Ovary (tissue), 9 donors: Measurements from ENCODE around the gene RIMS1. TPM values are rescaled to one million over a fixed set of nuclear protein-coding genes. Genes with fewer than 3 reads are reported as not detected.

Experiments used
- DNase-seq, 5 donors: peaks; one replicate each; pipeline ENCODE4 v3.0.0-alpha.2; 2019 to 2020
- H3K27ac ChIP-seq, 2 donors: fragments of 200-600 bp; one replicate each; pipeline versions ENCODE4 v1.5.1 to v1.8.0; 2019 to 2022
- H3K27me3 ChIP-seq: fragments of 200-600 bp; one replicate; pipeline ENCODE4 v1.8.0; 2022
- H3K36me3 ChIP-seq: fragments of 200-600 bp; sonication (generic); one replicate; pipeline ENCODE4 v1.5.1; 2019
- H3K4me1 ChIP-seq: one replicate; pipeline ENCODE4 v1.8.1; 2013; ENCODE audit warnings: mild to moderate bottlenecking, moderate library complexity; ENCODE audit not compliant: insufficient read depth
- H3K4me3 ChIP-seq: fragments of 200-600 bp; sonication (generic); one replicate; pipeline ENCODE4 v1.5.1; 2017
- H3K9me3 ChIP-seq, 2 donors: fragments of 200-600 bp in 1 of 2; sonication (generic) in 1 of 2; one replicate each; pipeline versions ENCODE4 v1.5.1 to v1.8.1; 2013 to 2019; ENCODE audit warnings: mild to moderate bottlenecking in 1 of 2, moderate library complexity in 1 of 2
- EP300 ChIP-seq: sonication (generic); formaldehyde crosslinking; IDR thresholded peaks from one replicate; pipeline ENCODE4 v1.6.1; 2017; ENCODE audit warnings: antibody characterized with exemption
- POLR2A ChIP-seq: fragments of 450-650 bp; IDR thresholded peaks from one replicate; pipeline ENCODE4 v1.6.1; 2017; ENCODE audit warnings: antibody characterized with exemption, mild to moderate bottlenecking, moderate library complexity
- WGBS, 3 donors: extraction: QIAGEN DNeasy Blood & Tissue Kit in 1 of 3; methylation state at CpG; one replicate each; pipeline versions ENCODE4 v1.1.5 to v1.1.7; 2013 to 2017; 5-methylcytosine and 5-hydroxymethylcytosine counted together
- intact Hi-C, 4 donors: fragments of 100-400 bp; cut with DNase I; formaldehyde crosslinking; loops; one replicate each; pipeline versions ENCODE4 v1.11.0 to v1.15.1; 2022 to 2023
- polyA plus RNA-seq, 2 donors: library from polyadenylated mRNA; stranded (reverse); fragments of 200-250 nt in 1 of 2; fragments of 350-450 nt in 1 of 2; fragmentation: Illumina TruSeq in 1 of 2; extraction: RNeasy Lipid Tissue Mini Kit (QIAGEN cat#74804) in 1 of 2; gene quantifications; one replicate each; pipeline ENCODE4 v1.2.3, GENCODE V29; 2013 to 2014
- total RNA-seq, 7 donors: library from RNA; depleted of rRNA in 2 of 7; stranded (reverse); fragments of >200 nt in 2 of 7; fragmentation: NEBNext Ultra II Directional in 3 of 7; extraction: Animal tissue kit (Norgen Biotek cat#: 25700) in 3 of 7; gene quantifications; one replicate each; pipeline versions ENCODE4 v1.1.0 to v1.2.4, GENCODE V29; 2016 to 2023
- TF ChIP-seq, protein P1 (sequence below), 3 donors: fragments of 450-650 bp in 2 of 3; fragments of 200-600 bp in 1 of 3; IDR thresholded peaks; one replicate each; pipeline versions ENCODE4 v1.5.1 to v1.8.0; 2016 to 2022; ENCODE audit warnings: antibody characterized with exemption in 3 of 3, mild to moderate bottlenecking in 1 of 3
- donor health status: DM: no; HTN: no; CAD: no; lungs with moderate emphysema.
- donor health status: DM: no; HTN: no; CAD: no.
- donor health status: Bipolar disorder and iron deficiency.
- donor health status: DM: yes; HTN: yes; CAD: no.
- donor health status: DM: no; HTN: no; CAD: no.
- donor health status: DM: yes; HTN: yes; CAD: no.

RIMS1 gene
- total and polyA plus RNA-seq, 9 donors: 0.20 to 1.3 (median 0.33) TPM; not detected in 1

DNA sequence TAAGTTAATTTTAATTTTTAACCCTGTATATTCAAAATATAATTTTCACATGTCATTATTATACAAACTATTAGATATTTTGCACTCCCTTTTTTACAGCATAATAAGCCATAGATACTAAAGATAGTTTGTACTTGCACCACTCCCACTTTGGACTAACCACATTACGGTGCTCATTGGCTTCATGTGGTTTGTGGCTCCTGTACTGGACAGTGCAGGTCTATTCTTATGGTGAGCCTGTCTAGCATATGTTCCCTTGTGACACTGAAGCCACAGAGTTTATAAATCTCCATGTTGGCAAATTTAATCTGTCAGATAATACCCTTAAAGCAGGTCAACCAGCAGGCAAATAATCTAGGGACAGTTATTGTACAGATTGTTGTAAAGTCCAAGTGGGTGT is 381.1 kb downstream of the RIMS1 start:
- Histone ChIP-seq H3K27me3 (no peaks in the 10 kb centered on the region), H3K9me3 (no peaks in the 10 kb centered on the region), H3K4me1 (no peaks in the 10 kb centered on the region), H3K27ac (no peak overlapping the region), H3K4me3 (no peak overlapping the region), H3K36me3 (no peaks in the 10 kb centered on the region)
- DNase-seq: no peak
- no peak for TF ChIP-seq EP300
- TF ChIP-seq, protein P1, sequence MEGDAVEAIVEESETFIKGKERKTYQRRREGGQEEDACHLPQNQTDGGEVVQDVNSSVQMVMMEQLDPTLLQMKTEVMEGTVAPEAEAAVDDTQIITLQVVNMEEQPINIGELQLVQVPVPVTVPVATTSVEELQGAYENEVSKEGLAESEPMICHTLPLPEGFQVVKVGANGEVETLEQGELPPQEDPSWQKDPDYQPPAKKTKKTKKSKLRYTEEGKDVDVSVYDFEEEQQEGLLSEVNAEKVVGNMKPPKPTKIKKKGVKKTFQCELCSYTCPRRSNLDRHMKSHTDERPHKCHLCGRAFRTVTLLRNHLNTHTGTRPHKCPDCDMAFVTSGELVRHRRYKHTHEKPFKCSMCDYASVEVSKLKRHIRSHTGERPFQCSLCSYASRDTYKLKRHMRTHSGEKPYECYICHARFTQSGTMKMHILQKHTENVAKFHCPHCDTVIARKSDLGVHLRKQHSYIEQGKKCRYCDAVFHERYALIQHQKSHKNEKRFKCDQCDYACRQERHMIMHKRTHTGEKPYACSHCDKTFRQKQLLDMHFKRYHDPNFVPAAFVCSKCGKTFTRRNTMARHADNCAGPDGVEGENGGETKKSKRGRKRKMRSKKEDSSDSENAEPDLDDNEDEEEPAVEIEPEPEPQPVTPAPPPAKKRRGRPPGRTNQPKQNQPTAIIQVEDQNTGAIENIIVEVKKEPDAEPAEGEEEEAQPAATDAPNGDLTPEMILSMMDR (IDR thresholded peaks at IDR 0.05): no peak
- intact Hi-C loops: no loop called here
- WGBS, 3 donors: 85 to 97% (median 97%) methylated on average over 1 of the region's 1 CpG

DNA sequence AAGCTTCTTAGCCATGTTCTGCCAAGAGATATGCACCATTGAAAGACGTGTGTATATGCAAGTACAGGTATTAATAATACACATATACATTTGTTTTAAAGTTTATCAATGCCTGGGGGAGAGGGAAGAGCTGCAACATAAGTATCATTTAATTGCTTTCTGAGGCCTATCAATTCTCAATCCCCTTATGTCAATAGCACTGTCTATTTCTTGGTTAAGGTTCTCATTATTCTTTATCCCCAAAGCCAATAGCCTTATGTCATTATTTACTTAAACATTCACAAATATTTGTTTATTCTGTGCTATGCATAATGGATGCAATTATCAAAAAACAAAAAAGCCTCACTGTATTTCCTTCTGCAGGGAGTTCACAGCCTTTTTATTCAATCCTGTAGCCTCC is 385.2 kb downstream of the RIMS1 start:
- intact Hi-C loops: no loop called here
- 67 to 94% (median 91%) methylated on average over 1 of the region's 1 CpG for WGBS, 3 donors

DNA sequence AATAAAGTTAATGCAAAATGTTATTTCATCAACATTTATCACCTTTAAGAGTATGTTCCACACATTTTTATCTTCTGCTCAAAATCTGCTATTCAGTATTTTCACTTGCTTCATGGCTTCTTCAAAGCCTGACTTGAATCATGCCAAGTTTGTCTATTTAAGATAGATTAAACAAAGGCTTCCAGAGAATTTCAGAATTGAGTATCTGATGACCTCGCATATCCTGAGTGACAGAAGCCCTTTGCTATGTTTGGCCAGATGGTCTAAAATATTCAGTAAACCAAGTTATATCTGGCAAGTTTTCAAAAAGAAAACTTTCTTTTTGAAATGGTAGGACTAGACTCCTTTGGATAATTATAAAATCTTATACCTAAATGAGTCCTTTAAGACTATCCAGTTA is 386.6 kb downstream of the RIMS1 start:
- Histone ChIP-seq H3K4me3 (no peak overlapping the region), H3K36me3 (no peaks in the 10 kb centered on the region), H3K4me1 (no peaks in the 10 kb centered on the region), H3K9me3 (no peaks in the 10 kb centered on the region), H3K27ac (no peak overlapping the region), H3K27me3 (no peaks in the 10 kb centered on the region)
- DNase-seq: no peak
- TF ChIP-seq EP300: no peak
- no peak for TF ChIP-seq POLR2A
- TF ChIP-seq, protein P1 (IDR thresholded peaks at IDR 0.05): no peak
- 74 to 86% (median 75%) methylated on average over 1 of the region's 1 CpG for WGBS, 3 donors
- intact Hi-C loops: no loop called here

More for the DNA sequence above, 385.2 kb downstream of the RIMS1 start:
- Histone ChIP-seq H3K4me3 (no peak overlapping the region), H3K27me3 (no peaks in the 10 kb centered on the region), H3K27ac (no peak overlapping the region), H3K4me1 (no peaks in the 10 kb centered on the region), H3K36me3 (no peaks in the 10 kb centered on the region), H3K9me3 (no peaks in the 10 kb centered on the region)
- TF ChIP-seq, protein P1 (IDR thresholded peaks at IDR 0.05): no peak
- DNase-seq: no peak

DNA sequence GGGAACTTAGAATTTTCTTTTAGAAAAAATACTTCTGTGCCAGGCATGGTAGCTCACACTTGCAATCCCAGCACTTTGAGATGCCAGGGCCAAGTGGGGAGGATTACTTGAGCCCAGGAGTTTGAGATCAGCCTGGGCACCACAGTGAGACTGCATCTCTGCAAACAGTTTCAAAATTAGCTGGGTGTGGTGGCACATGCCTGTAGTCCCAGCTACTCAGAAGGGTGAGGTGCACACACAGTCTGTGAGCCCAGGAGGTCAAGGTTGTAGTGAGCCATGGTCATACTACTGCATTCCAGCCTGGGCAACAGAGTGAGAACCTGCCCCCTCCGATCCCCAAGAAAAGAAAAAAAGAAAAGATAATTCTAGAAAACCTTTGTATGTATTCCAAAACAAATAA is 389.5 kb downstream of the RIMS1 start:
- Histone ChIP-seq H3K27ac (no peak overlapping the region), H3K4me1 (no peaks in the 10 kb centered on the region), H3K9me3 (no peaks in the 10 kb centered on the region), H3K36me3 (no peaks in the 10 kb centered on the region), H3K27me3 (no peaks in the 10 kb centered on the region), H3K4me3 (no peak overlapping the region)
- intact Hi-C loops: no loop called here
- TF ChIP-seq, protein P1 (IDR thresholded peaks at IDR 0.05): no peak
- TF ChIP-seq POLR2A (no peak), EP300 (no peak)
- DNase-seq: no peak
- WGBS, 3 donors: 74 to 93% (median 92%) methylated on average over 1 of the region's 1 CpG

DNA sequence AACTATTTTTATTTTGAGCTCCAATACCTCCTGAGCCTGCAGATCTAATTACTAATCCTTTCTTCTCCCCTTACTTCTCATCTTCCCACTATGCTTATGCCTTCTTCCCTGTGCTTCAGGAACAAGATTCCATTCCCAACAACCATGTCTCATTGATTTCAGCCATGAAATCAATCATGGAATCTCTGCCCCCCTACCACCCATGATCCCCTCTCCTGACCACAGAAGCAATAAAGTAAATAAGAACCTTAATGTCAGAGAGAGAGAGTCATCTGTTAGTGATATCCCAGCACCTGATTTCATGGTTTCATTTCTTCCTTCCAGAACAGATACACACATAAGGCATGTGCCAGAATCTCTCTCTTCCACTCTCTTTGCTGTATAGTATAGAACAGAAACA is 395.9 kb downstream of the RIMS1 start:
- Histone ChIP-seq H3K4me3 (no peak overlapping the region), H3K27ac (no peak overlapping the region), H3K4me1 (no peaks in the 10 kb centered on the region), H3K36me3 (no peaks in the 10 kb centered on the region), H3K9me3 (no peaks in the 10 kb centered on the region), H3K27me3 (no peaks in the 10 kb centered on the region)
- DNase-seq: no peak
- intact Hi-C loops: no loop called here
- no peak for TF ChIP-seq POLR2A
- TF ChIP-seq, protein P1 (IDR thresholded peaks at IDR 0.05): no peak
- no peak for TF ChIP-seq EP300
